Keratinocyte (primary cell): ENCODE results near the gene ZNF555. TPM values are rescaled to one million over a fixed set of nuclear protein-coding genes. Genes with fewer than 3 reads are reported as not detected.

ENCODE experiments used
- DNase-seq: peaks from one replicate; pipeline ENCODE4 v3.0.0-alpha.2; 2011; ENCODE audit warnings: low read depth, missing footprints, low spot score
- FAIRE-seq: peaks from 2 replicates; lab custom pipeline; 2011; peaks lifted over from hg19 to GRCh38; lab: Jason Lieb, UNC
- H2AFZ ChIP-seq: 2 replicates; pipeline ENCODE4 v1.6.0; 2012; ENCODE audit warnings: low read length, control low read depth, inconsistent platforms; ENCODE audit not compliant: control insufficient read depth
- H3K27ac ChIP-seq: 2 replicates; pipeline ENCODE4 v1.5.1; 2011; ENCODE audit warnings: low read length; ENCODE audit not compliant: control insufficient read depth, insufficient read depth
- H3K27me3 ChIP-seq: 3 replicates; pipeline ENCODE4 v1.6.0; 2011; ENCODE audit warnings: low read length; ENCODE audit not compliant: control insufficient read depth, insufficient read depth; ENCODE audit errors: extremely low read depth
- H3K36me3 ChIP-seq, 2 experiments: 2 replicates in 1 of 2; 3 replicates in 1 of 2; pipeline ENCODE4 v1.5.1; 2011; ENCODE audit warnings: low read length in 2 of 2, mild to moderate bottlenecking in 1 of 2; ENCODE audit not compliant: control insufficient read depth in 2 of 2, insufficient read depth in 2 of 2; ENCODE audit errors: extremely low read depth in 1 of 2
- H3K4me1 ChIP-seq: 3 replicates; pipeline ENCODE4 v1.5.1; 2011; ENCODE audit warnings: low read length; ENCODE audit not compliant: control insufficient read depth, insufficient read depth; ENCODE audit errors: extremely low read depth
- H3K4me2 ChIP-seq: 3 replicates; pipeline ENCODE4 v1.6.0; 2011; ENCODE audit warnings: low read depth, low read length; ENCODE audit not compliant: control insufficient read depth, insufficient read depth; ENCODE audit errors: extremely low read depth
- H3K4me3 ChIP-seq, 3 experiments: fragments of 200-600 bp in 1 of 3; sonication (generic) in 1 of 3; 2 replicates in 2 of 3; 3 replicates in 1 of 3; pipeline ENCODE4 v1.5.1; 2011 to 2016; ENCODE audit warnings: low read length in 3 of 3, mild to moderate bottlenecking in 3 of 3, control low read depth in 2 of 3, inconsistent platforms in 1 of 3, low read depth in 1 of 3, mixed read lengths in 1 of 3, mixed run types in 1 of 3, moderate library complexity in 1 of 3; ENCODE audit not compliant: control insufficient read depth in 2 of 3, insufficient read depth in 2 of 3; ENCODE audit errors: extremely low read depth in 1 of 3
- H3K79me2 ChIP-seq: 2 replicates; pipeline ENCODE4 v1.6.0; 2012; ENCODE audit warnings: low read length; ENCODE audit not compliant: control insufficient read depth, insufficient read depth
- H3K9ac ChIP-seq: 3 replicates; pipeline ENCODE4 v1.6.0; 2011; ENCODE audit warnings: low read length; ENCODE audit not compliant: control insufficient read depth, insufficient read depth; ENCODE audit errors: extremely low read depth
- H3K9me1 ChIP-seq: 3 replicates; pipeline ENCODE4 v1.6.0; 2011; ENCODE audit warnings: low read length; ENCODE audit not compliant: control insufficient read depth, insufficient read depth; ENCODE audit errors: extremely low read depth
- H3K9me3 ChIP-seq: 2 replicates; pipeline ENCODE4 v1.5.1; 2012; ENCODE audit warnings: low read depth, low read length; ENCODE audit not compliant: control insufficient read depth
- H4K20me1 ChIP-seq: 3 replicates; pipeline ENCODE4 v1.6.0; 2011; ENCODE audit warnings: low read length; ENCODE audit not compliant: control insufficient read depth, insufficient read depth; ENCODE audit errors: extremely low read depth
- EZH2 ChIP-seq: IDR thresholded peaks from one replicate; pipeline ENCODE4 v1.6.1; 2012; ENCODE audit warnings: inconsistent platforms, mild to moderate bottlenecking, low read length, moderate library complexity
- dilution Hi-C: fragments of 300-500 bp; cut with MboI; formaldehyde crosslinking; loops from one replicate; pipeline ENCODE4 v1.7.0; 2020; ENCODE audit warnings: low sequenced_read_pairs; ENCODE audit not compliant: extremely low pct_ligation_motif_present
- polyA plus RNA-seq, 5 experiments: library from polyadenylated mRNA; depleted of rRNA in 3 of 5; stranded (reverse) in 3 of 5; stranded (forward) in 1 of 5; unstranded in 1 of 5; fragments of >200 nt; gene quantifications; 1 replicate in 1 of 5; 2 replicates in 3 of 5; 3 replicates in 1 of 5; pipeline versions ENCODE4 v1.2.1 to v1.2.3, GENCODE V29; 2011 to 2012; ENCODE audit warnings: missing spikeins in 2 of 5, low read depth in 1 of 5, low replicate concordance in 1 of 5
- TF ChIP-seq, protein P1 (sequence below), 3 experiments: IDR thresholded peaks in 1 of 3; conservative IDR thresholded peaks in 1 of 3; optimal IDR thresholded peaks in 1 of 3; 2 replicates in 2 of 3; 3 replicates in 1 of 3; pipeline versions ENCODE3 to v1.5.1; 2011; ENCODE audit warnings: low read length in 3 of 3, mild to moderate bottlenecking in 3 of 3, moderate library complexity in 2 of 3, control low read depth in 1 of 3, inconsistent platforms in 1 of 3; ENCODE audit not compliant: insufficient read depth in 2 of 3; ENCODE audit errors: extremely low read depth in 1 of 3

Gene ZNF555
- polyA plus RNA-seq, 1 donor (not counting 4 experiments of a cell fraction or from before 2014, with no cell fraction given) = 4.3 TPM

DNA sequence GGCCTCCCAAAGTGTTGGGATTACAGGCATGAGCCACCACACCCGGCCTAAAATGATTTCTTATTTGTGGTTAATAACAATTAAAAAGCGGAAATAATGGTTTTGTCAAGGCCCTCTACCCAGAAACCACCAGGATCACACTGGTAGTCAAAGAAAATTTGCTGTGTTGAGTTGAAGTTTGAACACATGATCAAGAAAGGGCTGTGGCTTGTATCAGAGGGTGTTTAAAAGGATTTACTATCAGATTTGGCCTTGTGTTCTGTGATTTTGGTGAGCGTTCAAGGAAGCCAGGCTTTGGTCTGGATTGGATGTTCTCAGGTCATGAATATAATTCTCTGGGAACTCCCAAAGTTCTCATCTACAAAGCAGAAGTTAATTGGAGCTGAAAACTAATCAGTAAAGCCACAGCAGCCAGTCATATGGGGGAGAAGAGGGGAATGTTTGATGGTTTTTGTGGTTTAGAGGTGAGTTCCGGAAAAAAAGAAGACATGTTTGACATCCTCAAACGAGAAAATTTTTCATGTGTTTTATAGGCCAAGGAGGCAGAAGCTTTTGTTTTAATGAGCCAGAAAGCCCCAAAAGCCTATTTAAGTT is 15.3 kb downstream of the ZNF555 start:
- no peak overlapping the region for H3K4me2 ChIP-seq
- H3K9ac ChIP-seq = no peak overlapping the region
- no peaks in the 10 kb centered on the region for H3K79me2 ChIP-seq
- H3K4me3 ChIP-seq = no peak overlapping the region
- H3K36me3 ChIP-seq = peaks cover 15 to 17% of the 10 kb centered on the region in 2 experiments
- TF ChIP-seq EZH2 = no peak
- TF ChIP-seq, protein P1, sequence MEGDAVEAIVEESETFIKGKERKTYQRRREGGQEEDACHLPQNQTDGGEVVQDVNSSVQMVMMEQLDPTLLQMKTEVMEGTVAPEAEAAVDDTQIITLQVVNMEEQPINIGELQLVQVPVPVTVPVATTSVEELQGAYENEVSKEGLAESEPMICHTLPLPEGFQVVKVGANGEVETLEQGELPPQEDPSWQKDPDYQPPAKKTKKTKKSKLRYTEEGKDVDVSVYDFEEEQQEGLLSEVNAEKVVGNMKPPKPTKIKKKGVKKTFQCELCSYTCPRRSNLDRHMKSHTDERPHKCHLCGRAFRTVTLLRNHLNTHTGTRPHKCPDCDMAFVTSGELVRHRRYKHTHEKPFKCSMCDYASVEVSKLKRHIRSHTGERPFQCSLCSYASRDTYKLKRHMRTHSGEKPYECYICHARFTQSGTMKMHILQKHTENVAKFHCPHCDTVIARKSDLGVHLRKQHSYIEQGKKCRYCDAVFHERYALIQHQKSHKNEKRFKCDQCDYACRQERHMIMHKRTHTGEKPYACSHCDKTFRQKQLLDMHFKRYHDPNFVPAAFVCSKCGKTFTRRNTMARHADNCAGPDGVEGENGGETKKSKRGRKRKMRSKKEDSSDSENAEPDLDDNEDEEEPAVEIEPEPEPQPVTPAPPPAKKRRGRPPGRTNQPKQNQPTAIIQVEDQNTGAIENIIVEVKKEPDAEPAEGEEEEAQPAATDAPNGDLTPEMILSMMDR (optimal IDR thresholded peaks at IDR 0.05 in 1 of 3, IDR thresholded peaks at IDR 0.05 in 1 of 3, conservative IDR thresholded peaks at IDR 0.05 in 1 of 3; ENCODE audit: extremely low read depth in 1 of 3, insufficient read depth in 2 of 3, low read length in 3 of 3) = no peak
- dilution Hi-C loops = no loop called here
- peaks cover 23% of the 10 kb centered on the region for H3K9me3 ChIP-seq
- no peak for DNase-seq
- no peaks in the 10 kb centered on the region for H3K27me3 ChIP-seq
- no peak for FAIRE-seq
- no peak overlapping the region for H3K27ac ChIP-seq
- no peaks in the 10 kb centered on the region for H3K4me1 ChIP-seq
- H4K20me1 ChIP-seq = no peaks in the 10 kb centered on the region
- no peaks in the 10 kb centered on the region for H3K9me1 ChIP-seq
- H2AFZ ChIP-seq = no peak overlapping the region

DNA sequence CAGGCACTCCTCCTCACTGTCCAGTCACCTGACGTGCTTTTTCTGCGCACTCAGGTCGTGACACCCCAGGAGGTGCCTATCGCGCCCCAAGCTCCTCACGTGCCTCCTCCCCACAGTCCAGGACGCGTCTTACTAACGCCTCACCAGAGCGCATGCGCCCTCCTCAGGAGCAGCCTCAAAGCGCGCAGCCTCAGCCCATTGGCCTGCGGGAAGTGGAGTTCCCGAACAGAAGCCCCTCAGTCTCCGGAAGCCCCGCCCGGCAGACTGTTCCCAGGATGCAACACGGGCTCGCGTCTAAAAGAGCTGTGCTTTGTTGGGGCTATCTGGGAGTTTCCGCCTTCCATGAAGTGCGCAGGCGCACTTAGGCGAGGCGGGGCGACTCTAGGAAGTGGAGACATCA is 17.6 kb downstream of the ZNF555 start:
- Histone ChIP-seq H3K9me3 (peaks cover 5% of the 10 kb centered on the region), H3K9ac (no peak overlapping the region), H3K27ac (no peak overlapping the region), H3K36me3 (no peaks in the 10 kb centered on the region), H3K79me2 (no peaks in the 10 kb centered on the region), H3K4me3 (no peak overlapping the region), H3K9me1 (no peaks in the 10 kb centered on the region), H3K4me2 (no peak overlapping the region), H3K27me3 (no peaks in the 10 kb centered on the region), H4K20me1 (no peaks in the 10 kb centered on the region), H2AFZ (no peak overlapping the region), H3K4me1 (no peaks in the 10 kb centered on the region)
- dilution Hi-C loops = no loop called here
- no peak for DNase-seq
- FAIRE-seq = no peak
- TF ChIP-seq, protein P1 (optimal IDR thresholded peaks at IDR 0.05 in 1 of 3, IDR thresholded peaks at IDR 0.05 in 1 of 3, conservative IDR thresholded peaks at IDR 0.05 in 1 of 3; ENCODE audit: extremely low read depth in 1 of 3, insufficient read depth in 2 of 3, low read length in 3 of 3) = no peak
- TF ChIP-seq EZH2 = no peak
